Raji (cell line): ENCODE data around the gene NECTIN1.

ENCODE experiments used
- POLR2A ChIP-seq: IDR thresholded peaks from 2 replicates; pipeline ENCODE4 v1.6.1; 2011; ENCODE audit warnings: low read depth, low read length, control low read depth; ENCODE audit not compliant: insufficient read depth

The NECTIN1 gene

DNA sequence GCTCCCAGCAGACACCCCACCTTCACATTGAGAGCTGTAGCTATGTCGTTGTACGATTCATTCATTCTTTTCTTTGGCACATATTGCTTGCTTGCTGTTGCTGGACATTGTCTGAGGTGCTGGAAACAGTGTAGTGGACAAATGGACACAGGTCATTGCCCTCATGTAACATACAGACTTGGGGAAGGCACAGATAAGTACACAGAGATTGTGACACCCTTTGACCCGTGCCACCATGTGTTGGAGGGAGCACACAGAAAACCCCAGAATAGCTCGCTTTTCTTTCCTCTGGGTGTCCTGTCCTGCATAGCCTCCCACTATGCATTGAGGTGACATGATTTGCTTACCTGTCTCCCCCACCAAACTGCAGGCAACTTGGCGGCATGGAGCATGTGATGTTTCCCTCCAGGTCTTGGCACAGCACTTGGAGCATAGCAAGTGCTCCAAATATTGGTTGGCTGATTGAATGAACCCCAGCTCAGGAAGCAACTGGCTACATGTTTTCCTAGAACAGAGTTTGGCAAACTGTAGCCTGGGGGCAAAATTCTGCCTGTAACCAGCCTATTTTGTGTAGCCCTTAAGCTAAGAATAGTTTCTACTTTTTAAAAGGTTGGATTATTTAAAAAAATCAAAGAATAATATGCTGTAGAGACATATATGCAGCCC, 30.9 kb upstream of the NECTIN1 start:
- TF ChIP-seq POLR2A, result no peak

DNA sequence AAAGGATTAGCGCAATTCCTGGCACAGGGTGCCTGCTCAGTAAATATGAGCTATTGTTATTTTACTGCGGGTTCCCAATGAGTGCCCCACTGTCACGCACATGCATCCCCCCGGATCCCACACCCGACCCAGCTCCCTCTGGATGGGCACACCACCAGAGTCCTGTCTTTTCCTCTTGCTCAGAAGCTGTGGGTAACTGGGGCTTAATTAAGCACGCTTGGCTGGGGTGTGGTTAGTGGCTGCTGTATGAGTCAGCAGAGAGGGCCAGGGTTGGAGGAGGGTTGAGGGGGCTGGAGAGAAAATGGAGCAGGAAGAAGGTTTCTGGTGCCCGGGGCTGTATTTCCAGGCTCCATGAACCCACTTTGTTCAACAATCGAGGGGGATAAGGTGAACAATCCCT, 30.3 kb upstream of the NECTIN1 start:
- no peak for TF ChIP-seq POLR2A

DNA sequence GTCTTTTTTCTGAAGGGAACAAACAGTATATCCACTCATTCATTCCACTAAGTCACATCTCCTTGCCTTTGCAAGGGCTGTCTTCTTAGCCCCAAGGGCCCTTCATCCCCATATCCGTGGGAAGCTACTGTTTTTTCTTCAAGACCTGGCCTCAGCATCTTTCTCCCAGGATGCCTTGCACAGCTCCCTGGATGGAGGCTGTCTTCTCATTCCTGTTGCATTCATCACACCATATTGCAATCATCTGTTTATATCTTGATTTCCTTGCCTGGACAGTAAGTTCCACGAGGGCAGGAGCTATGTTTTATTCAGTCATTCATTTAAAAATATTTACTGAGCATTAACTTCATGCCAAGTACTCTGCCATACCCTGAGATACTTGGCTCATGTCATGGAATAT, 29.3 kb upstream of the NECTIN1 start:
- no peak for TF ChIP-seq POLR2A

DNA sequence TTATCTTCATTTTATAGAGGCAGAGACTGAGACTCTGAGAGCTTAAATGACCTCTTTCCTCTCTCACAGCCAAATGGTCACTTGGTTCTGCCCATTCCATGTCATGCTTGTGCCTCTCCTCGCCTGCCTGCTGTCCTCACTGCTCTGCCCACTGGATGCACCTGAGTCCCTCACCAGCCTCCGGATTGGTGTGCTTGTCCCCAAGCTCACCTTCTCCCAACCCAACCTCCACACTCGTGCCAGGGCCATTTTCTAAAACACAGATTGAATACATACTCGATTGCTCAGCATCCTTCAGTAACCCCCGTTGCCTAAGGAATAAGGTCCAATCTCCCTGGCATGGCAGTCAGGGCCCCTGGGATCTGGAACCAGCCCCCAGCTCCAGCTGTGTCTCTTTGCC, 28.4 kb upstream of the NECTIN1 start:
- no peak for TF ChIP-seq POLR2A

DNA sequence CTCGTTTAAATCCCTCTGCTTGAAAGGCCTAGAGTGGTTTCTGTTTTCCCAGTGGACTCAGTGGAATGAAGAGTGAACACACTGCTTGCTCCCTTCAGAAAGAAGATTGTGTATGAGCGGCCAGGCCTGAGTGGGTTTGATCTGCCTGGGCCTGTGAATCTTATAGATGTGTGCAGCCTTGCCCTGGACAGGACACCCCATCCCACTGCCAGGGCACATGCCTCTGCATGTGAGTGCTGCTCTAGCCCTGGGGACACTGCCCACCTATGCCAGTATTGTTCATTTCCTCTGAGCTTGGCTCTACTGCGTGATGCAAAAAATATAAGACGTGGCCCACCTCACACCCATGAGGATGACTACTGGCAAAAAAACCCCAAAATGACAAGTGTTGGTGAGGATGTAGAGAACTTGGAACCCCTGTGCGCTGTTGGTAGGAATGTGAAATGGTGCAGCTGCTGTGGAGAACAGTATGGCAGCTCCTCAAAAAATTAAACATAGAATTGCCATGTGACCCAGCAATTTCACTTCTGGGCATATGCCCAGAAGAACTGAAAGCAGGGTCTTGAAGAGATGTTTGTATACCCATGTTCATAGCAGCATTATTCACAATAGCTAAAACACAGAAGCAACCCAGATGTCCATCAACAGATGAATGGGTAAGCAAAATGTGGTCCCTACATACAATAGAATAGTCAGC, 27.3 kb upstream of the NECTIN1 start:
- no peak for TF ChIP-seq POLR2A

DNA sequence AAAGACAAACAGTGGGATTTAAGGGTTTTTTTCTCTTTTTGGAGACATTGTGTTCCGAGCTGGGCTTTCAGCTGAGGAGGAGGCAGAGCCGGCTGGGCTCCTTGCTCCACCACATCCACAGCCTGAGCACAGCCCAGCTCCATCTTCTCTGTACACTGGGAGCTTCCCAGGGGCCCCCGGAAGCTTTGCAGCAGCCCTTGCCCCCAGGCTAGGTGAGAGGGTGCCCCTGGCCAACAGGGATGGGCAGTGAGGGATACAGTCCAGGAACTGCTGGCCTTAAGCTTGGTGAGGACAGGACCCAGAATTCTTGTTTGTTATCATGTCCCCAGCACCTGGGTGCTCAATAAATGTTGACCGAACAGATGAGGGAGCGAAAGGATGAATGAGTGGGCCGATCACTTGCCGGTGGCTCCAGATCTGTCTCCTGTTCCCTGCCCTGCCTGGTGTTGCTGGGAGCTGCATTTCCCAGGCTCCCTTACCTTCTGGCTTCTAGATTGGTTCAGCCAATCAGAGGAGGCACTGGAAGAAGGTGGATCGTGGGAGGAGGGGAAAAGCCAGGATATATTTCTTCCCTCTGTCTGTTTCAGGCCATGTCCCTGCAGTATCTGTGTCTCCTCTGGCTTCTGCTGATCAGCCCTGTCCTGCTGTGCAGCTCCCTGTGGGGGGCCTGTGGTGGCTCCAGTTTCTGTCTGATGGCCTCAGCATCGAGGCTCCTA, 26.5 kb upstream of the NECTIN1 start:
- TF ChIP-seq POLR2A, result no peak

DNA sequence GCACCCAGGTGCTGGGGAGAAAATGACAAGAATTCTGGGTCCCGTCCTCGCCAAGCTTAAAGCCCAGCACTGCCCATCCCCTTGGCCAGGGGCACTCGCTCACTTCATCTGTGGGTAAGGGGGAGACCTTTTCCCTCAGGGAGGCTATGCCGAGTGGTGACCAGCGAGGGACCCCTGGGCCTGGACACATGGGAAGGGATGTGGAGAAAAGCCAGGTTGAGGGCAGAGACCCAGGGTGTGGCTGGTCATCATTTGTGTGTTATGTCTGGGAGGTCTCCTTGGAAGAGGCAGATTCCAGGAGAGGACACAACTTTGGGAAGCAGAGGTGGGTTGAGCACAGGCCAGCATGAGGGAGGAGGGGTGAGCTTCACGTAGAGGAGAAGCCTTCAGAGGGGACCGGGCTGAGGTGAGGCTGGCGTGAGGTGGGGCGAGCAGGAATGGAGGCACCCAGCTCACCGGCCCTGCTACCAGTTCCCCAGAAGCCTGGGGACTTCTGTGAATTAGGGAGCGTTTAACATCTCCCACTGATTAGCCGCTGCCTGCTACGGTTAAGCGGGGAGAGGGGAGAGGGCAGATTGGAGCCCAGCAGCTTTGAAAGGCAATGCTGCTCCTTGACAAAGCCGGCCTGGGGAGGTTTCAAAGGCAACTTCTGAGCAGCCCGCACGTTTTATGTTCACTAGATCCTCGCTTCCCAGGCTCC, 25.8 kb upstream of the NECTIN1 start:
- TF ChIP-seq POLR2A, result no peak

DNA sequence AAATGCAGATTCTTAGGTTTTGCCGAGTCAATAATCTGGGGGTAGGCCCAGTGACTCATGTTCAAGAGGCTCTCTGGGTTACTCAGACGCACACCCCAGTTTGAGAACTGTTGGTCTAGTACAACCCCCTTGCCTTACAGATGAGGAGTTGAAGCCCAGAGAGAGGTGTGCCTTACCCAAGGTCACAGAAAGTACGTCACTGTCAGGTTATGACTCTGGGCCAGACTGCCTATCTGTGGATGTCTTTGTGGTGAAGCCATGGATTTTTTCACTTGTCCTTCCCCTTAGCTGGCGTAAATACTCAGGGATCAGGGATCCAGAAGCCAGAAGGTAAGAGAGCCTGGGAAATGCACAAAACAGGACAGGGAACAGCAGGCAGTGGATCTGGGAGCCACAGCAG, 25.2 kb upstream of the NECTIN1 start:
- no peak for TF ChIP-seq POLR2A

DNA sequence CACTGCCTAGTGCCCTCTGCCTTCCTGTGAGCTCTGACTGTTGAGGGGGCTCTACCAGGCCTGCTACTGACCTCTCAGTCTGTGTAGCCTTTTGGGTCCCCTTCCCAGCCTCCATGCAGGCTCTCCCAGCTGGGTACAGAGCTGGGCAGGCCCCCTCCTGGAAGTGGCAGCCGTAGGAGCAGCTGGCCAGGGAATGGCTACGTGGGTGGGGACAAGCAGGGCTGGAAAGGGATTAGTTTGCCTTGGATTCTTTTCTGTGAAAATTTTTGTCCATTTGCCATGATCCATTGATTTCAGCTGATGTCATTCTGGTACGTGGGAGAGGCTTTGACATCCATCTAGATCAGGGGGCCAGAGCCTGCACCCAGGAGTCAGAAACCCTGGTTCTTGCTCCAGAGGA, 23.9 kb upstream of the NECTIN1 start:
- TF ChIP-seq POLR2A, result no peak

DNA sequence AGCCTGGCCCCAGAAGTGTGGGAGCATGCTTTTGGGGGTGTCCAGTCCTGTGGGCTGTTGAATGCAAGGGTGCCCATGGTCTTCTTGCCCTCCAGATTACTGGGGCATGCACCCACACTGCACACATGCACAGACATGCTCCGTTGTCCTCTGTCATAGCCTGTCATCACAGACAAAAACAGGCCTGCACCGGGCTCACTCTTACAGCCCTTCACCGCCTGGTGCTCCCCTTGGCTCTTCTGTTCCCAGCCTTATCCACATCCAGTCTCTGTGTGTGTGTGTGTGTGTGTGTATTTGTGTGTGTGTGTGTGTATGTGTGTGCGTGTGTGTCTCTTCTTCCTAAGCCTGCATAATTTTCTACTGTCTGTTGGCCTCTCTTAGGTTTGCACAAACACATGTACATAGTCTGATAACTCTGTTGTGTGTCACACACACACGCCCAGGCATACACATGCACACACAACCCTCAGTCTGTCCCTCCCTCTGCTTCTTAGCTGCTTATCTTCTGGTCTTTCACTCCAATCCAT, 23.4 kb upstream of the NECTIN1 start:
- no peak for TF ChIP-seq POLR2A

DNA sequence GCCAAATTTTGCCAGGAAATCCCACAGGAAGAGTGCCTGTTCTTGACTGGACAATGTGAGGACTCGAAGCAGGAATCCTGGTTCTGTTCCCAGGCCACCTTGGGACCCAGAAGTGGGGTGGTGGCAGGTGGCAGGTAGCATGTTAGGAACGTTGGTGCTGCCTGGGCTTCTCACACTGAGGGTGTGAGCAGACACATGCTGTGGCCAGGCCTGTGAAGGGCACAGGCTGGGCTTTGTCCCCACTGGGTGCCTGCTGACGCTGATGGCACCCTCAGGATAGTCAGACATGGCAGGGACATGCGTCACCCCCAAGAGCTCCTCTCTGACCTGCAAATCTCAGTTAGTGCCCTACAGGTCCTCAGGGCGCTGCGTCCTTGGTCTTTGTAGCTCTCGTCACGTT, 21.1 kb upstream of the NECTIN1 start:
- TF ChIP-seq POLR2A, result no peak

DNA sequence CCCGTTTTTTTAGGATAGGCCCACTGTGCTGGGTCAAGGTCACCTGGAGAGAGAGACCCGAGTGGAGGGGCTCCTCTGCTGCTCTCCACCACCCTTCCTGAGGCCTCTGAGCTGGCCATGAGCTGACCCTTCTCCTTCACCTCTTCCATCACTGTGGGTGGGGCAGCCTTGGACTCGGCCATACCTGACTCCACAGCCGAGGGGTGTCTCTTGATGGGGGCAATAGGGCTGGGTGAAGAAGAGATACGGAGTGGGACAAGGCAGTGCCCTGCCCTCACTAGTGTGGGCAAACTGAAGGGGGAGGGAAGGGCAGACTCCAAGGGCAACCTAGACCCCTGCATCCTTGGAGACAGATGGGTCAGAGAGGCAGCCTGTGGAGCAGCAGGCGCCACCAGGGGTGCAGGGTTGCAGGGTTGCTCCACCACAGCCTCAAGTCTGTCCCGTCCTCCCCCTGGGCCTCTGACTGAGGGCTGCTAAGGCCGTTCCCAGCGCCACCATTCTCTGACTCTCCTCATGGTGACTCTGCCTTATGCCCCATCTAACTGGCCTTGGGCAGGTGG, 20.1 kb upstream of the NECTIN1 start:
- no peak for TF ChIP-seq POLR2A

DNA sequence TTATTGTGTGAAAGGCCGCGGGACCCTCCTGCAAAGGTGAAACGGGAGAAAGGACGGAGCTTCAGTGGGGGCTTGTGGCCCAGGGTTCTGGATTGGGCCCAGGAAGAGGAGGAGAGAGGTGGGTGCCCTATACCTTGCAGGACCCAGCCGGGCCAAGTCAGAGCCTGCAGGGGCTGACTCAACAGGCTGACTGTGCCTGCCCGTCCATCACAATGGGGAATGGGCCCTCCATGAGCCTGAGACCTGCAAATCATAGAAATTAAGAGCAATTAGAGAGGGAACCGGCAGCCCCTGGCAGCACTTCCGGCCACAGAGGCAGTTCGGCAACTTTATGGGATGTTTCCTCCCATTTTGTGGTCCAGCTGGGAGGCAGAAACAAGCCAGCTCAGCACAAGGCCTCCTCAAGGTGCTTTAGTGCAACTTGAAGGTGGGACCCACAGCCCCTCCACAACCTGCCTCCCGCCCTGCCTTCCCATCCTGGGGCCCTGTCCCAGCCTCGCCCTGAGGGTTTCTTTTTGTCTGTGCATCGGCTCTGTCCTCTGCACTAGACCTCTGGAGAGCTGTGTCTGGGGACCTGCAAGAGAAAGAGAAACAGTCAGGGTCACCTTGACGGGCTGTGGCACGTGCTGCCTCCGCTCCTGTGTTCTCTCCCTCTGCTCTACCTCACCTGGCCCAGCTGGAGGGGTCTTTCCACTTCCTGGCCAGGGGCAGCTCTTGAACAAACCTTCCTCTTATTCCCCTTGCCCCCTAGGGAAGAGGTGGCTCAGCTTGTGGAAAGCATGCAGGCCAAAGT, 19.1 kb upstream of the NECTIN1 start:
- TF ChIP-seq POLR2A, result no peak
